Activated CD4-positive, alpha-beta T cell treated with anti-CD3 and anti-CD28 coated beads, Interleukin-2, amount 10 ng/mL, durations not matched to agents 24 days and 14 days (primary cell): ENCODE results near the gene NT5DC1. TPM values are rescaled to one million over a fixed set of nuclear protein-coding genes. Genes with fewer than 3 reads are reported as not detected.

Experiments
- total RNA-seq: library from RNA; stranded (reverse); gene quantifications from 2 replicates; pipeline ENCODE4 v1.2.3, GENCODE V29; 2022

NT5DC1 gene
- total RNA-seq, 1 donor from 2014 or later = 38.9 TPM

Other genes starting within 250 kb of the NT5DC1 start
- not detected in 2 replicates for gene FRK, start 40.0 kb upstream of the NT5DC1 start, total RNA-seq
- not detected in 2 replicates for gene COL10A1, start 25.3 kb downstream of the NT5DC1 start, total RNA-seq
- gene TSPYL4, start 153.2 kb downstream of the NT5DC1 start, total RNA-seq = 22.1 and 22.2 TPM in 2 replicates
- gene TSPYL1, start 179.1 kb downstream of the NT5DC1 start, total RNA-seq = 39.1 and 41.2 TPM in 2 replicates